Hepatocyte (in vitro differentiated cells): Measurements from ENCODE around the gene MECR.

Experiments
- EZH2 ChIP-seq: fragments of 200-600 bp; sonication (generic); IDR thresholded peaks from 2 replicates; pipeline ENCODE4 v1.6.1; 2016; ENCODE audit warnings: antibody characterized with exemption, mild to moderate bottlenecking, borderline replicate concordance
- EZH2phosphoT487 ChIP-seq: fragments of 200-600 bp; sonication (generic); IDR thresholded peaks from one replicate; pipeline ENCODE4 v1.6.1; 2018; ENCODE audit warnings: antibody characterized with exemption, mild to moderate bottlenecking, low read depth, moderate library complexity; ENCODE audit not compliant: unreplicated experiment, severe bottlenecking
- TF ChIP-seq, protein P1 (sequence below): fragments of 200-600 bp; sonication (generic); IDR thresholded peaks from 2 replicates; pipeline ENCODE4 v1.5.1; 2016; ENCODE audit warnings: antibody characterized with exemption, mild to moderate bottlenecking; ENCODE audit not compliant: poor library complexity

DNA sequence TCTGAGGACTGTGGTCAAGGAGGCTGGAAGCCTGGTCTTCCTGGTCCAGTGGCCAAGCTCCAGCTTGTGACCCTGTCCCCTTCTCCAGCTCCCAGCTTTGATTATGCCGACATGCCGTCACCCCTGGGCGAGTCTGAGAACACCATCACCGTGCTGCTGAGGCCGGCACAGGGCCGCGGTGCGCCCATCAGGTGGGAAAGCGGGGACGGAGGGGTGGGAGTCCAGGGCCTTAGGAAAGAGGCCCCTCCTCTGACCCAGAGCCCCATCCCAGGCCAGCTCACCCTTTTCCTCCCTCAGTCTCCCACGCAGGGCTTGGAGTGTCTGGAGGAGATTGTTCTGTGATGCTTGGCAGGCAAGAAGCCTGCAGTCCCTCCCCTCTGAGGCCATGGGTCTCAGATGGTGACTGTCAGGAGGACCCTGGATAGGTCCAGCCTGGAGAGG is 49.2 kb upstream of the MECR start:
- TF ChIP-seq, protein P1, sequence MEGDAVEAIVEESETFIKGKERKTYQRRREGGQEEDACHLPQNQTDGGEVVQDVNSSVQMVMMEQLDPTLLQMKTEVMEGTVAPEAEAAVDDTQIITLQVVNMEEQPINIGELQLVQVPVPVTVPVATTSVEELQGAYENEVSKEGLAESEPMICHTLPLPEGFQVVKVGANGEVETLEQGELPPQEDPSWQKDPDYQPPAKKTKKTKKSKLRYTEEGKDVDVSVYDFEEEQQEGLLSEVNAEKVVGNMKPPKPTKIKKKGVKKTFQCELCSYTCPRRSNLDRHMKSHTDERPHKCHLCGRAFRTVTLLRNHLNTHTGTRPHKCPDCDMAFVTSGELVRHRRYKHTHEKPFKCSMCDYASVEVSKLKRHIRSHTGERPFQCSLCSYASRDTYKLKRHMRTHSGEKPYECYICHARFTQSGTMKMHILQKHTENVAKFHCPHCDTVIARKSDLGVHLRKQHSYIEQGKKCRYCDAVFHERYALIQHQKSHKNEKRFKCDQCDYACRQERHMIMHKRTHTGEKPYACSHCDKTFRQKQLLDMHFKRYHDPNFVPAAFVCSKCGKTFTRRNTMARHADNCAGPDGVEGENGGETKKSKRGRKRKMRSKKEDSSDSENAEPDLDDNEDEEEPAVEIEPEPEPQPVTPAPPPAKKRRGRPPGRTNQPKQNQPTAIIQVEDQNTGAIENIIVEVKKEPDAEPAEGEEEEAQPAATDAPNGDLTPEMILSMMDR = no peak
- TF ChIP-seq EZH2 = no peak
- TF ChIP-seq EZH2phosphoT487 = no peak
